Measurements from ENCODE around the gene ERP27.

DNA sequence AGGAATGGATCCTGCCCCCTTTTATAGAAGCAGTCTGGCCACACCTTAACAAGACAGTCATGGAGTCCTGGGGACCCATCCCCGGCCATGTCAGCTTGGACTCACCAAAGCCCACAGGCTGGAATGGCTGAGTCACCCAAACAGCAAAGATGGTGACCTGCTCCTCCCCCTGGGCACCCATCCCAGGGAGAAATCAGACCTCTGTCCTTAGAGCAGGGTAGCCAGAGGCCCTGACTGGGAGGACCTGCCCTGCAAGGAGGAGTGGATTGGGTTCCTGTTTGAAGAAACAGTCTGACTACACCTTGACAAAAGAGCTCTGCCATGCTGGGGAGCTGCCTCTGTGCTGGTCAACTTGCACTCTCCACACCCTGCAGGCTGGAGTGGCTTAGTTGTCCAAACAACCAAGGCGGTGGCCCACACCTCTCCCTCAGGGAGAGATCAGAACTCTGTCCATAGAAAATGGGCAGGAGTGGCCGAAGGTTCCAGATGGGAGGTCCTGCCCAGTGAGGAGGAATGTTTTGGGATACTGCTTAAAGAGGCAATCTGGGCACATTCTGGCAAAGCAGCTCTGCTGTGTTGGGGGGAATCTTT lies 69.3 kb downstream of the ERP27 start:
- TF ChIP-seq POLR2A (IDR thresholded peaks at IDR 0.05) = no peak
- TF ChIP-seq, protein P1, sequence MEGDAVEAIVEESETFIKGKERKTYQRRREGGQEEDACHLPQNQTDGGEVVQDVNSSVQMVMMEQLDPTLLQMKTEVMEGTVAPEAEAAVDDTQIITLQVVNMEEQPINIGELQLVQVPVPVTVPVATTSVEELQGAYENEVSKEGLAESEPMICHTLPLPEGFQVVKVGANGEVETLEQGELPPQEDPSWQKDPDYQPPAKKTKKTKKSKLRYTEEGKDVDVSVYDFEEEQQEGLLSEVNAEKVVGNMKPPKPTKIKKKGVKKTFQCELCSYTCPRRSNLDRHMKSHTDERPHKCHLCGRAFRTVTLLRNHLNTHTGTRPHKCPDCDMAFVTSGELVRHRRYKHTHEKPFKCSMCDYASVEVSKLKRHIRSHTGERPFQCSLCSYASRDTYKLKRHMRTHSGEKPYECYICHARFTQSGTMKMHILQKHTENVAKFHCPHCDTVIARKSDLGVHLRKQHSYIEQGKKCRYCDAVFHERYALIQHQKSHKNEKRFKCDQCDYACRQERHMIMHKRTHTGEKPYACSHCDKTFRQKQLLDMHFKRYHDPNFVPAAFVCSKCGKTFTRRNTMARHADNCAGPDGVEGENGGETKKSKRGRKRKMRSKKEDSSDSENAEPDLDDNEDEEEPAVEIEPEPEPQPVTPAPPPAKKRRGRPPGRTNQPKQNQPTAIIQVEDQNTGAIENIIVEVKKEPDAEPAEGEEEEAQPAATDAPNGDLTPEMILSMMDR (IDR thresholded peaks at IDR 0.05 in 4 of 5, conservative IDR thresholded peaks at IDR 0.05 in 1 of 5) = no peak

Data from gastrocnemius medialis (tissue), 4 donors.